NCI-H2196 (cell line): ENCODE data around the gene MBIP.

Experiments used
- DNase-seq: peaks from one replicate; lab custom pipeline; 2025; ENCODE audit not compliant: unreplicated experiment; lab: John Stamatoyannopoulos, UW

The MBIP gene

DNA sequence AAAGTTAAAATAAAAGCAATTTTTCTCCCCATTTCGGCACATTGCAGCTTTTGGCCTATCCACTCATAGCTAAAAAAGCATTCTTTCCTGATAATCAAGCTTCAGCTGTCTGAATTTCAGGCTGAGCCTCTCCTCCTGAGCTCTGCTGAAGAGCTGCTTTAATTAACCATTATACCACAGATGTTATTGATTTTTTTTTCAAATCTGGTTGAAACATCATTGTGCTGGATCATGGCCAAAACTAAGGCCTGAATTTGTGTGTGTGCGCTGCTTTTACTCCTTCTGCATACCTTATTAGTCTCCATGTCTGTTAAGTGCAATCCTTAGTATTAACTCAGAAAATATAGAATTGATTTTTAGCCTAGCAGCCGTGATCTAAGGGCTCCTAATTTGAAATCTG, 52.3 kb downstream of the MBIP start:
- DNase-seq = no peak

DNA sequence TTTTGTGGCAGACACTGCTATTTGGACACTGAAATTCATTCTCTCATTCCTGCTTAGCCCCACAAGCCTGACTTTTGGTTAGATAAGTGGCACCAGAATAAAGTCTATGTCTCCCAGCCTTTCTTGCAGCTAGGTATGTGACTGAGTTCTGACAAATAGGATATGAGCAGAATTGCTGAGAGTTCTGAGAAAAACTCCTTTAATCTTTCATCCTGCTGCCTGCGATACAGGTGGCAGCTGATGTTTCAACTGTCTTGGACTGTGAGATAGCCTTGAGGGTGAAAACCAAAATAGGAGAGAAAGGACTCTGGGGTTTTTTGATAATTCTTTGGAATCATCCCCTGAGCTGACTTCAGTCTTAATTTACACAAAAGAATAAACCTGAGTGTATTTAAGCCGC, 55.8 kb downstream of the MBIP start:
- DNase-seq = no peak

DNA sequence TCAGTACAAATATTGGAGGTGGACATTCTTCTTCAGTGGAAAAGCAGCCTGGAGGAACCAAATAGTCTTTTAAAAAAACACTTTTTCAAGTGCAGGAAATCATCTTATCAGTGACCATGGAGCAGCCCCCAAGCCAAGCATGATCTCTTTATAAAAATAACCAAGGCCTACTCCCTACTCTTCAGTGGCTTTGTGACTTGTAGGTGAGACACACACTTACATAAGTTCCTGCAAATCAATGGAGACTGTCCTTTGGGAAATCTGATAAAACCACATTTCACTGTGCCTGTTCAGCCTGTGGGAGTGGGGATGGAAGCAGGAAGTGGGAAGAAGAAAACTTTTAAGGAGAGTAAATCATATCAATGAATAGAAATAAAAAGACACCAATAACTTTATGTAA, 56.3 kb downstream of the MBIP start:
- DNase-seq = no peak

DNA sequence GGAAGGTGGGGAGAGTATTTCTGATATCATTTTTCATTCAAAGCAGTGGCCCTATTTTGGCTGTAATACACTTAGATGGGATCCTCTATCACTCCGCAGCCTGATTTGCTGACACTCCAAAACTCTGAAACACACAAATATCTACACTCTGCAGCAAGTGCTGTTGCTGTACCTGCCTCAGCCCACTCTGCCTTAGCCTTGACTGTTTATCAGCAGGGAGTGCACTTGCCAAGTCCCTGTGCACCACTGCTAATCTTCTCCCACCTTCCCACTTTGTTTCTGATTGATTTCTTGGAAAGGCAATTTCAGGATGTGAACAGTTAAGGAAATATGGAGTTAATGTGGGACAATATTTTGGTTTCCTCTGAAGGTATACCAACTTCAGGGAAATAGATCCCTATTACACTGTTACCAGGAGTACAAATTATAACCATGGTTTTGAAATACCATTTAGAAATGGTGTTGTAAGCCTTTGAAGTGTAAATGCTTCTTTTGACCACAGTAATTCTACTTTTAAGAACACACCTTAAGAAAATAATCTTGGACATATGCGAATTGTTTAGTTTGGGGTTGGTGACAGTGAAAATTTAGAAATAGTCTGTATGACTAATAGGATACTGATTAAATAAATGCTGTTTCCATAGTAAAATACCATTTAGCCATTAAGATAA, 59.3 kb downstream of the MBIP start:
- DNase-seq = no peak

DNA sequence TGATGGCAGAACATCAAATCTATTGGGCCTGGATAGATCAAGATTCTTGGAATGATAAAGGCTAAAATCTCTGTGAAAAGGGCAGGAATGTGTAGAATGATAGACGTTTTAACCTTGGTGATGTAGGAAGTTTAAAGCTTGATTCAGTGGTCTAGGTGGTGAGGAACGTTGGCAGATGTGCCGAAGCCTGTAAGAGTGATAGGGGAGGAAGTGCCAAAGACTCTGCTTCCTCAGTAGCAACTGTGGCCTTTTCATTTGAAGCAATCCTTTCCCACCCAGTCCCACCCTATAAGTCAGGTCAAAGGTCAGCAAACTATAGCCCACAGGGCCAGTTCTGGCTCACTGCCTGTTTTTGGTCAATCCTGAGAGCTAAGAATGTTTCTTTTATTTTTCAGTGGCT, 62.2 kb downstream of the MBIP start:
- DNase-seq = no peak

DNA sequence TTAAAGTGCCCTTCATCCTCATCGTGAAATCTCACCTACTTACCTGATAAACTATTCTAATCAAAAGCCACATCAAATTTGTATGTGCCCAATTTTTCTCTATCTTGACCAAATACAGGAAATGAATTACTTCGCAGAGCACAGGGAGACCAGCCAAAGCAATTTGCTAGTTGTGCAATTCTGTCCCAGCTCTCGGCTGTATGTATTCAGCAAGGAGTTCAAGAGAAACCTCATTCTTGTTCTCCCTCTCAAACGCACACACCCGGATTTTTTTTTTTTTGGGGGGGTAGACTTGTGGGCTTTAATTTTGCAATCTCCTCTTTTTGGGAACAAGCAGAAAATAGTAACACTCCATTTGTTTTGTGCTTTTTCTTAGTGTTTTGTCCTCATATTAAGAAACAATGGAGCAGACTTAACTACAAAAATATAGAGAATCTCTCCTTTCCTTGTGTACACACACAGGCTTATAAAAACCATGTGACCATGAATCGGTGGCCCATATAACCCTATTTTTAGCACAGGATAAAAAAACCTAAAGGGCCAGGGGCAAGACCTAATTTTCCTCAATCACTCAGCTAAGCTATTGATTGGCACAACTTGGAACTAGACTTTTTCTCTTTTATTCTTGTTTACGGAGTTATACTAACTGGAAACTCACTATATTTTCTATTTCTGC, 64.2 kb downstream of the MBIP start:
- DNase-seq = no peak

DNA sequence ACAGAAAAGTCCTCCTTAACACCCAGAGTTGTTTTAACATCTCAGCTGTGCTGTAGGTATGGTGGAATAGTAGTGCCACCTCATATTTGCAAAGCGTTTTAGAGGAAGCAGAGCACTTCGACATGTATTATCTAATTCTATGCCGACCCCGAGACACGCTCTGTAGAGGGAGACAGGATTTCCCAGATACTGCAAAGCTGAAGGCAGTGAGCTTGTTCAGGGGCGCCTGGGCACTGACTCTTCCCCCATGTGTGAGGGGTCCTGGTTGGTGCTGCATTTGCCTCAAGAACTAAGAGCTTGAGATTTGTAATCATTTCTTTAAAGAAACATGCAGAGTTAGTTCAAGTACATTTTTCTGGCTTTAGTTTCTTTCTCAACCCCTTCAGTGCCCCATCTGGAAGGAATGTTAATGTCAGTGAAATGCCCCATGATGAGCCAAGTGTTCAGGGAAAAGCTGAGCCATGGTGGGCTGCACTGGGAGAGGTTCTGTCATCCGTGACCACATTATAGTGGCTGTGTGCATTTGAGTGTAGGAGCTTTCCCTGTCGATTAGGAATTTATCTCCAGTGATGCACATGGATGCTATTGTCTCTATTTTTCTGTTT, 66.3 kb downstream of the MBIP start:
- DNase-seq = no peak
